Dermis microvascular lymphatic vessel endothelial cell (primary cell): ENCODE measurements around the gene LRRFIP1. TPM values are rescaled to one million over a fixed set of nuclear protein-coding genes. Genes with fewer than 3 reads are reported as not detected.
"Not testable (repeated sequence)": the region's sequence is repeated elsewhere in the genome, so short reads cannot be mapped to it uniquely, and the experiment has no call there.

ENCODE experiments used
- DNase-seq, 2 donors: peaks; one replicate each; pipeline versions ENCODE4 v3.0.0 to v3.0.0-alpha.2; 2010; ENCODE audit warnings: low read depth in 2 of 2
- total RNA-seq: library from RNA; depleted of rRNA; stranded (reverse); fragments of >200 nt; gene quantifications from 2 replicates; pipeline ENCODE4 v1.2.1, GENCODE V29; 2014

LRRFIP1 gene
- total RNA-seq: 83.6 and 114 TPM in 2 replicates

- peak in 1 of 2 donors; percentile 54 for DNase-seq
Measured at GRCh38 chr2:237627441-237628246, at the start of gene LRRFIP1. Gene LRRFIP1 (plus strand): TSS chr2:237627587. CDS start chr2:237627645, 58 bp downstream.

- DNase-seq: no peak
Measured at GRCh38 chr2:237577956-237578870, 49.2 kb upstream of the LRRFIP1 start.

GRCh38 chr2:237581326-237581725 is 46.1 kb upstream of the LRRFIP1 start:
- no peak for DNase-seq

GRCh38 chr2:237581751-237582746 is 45.3 kb upstream of the LRRFIP1 start:
- DNase-seq: peak; percentile 87 to 99

GRCh38 chr2:237583385-237584295 is 43.7 kb upstream of the LRRFIP1 start:
- no peak for DNase-seq

- DNase-seq: no peak
Measured at GRCh38 chr2:237585590-237586221, 41.7 kb upstream of the LRRFIP1 start.

- DNase-seq: no peak
Measured at GRCh38 chr2:237588044-237588696, 39.2 kb upstream of the LRRFIP1 start.

GRCh38 chr2:237590272-237591140 is 36.9 kb upstream of the LRRFIP1 start, which contains the start of gene RAB17:
Gene RAB17 (minus strand): TSS chr2:237590734. CDS start chr2:237586154, 4,580 bp downstream.
- peak in 1 of 2 donors; percentile 57 for DNase-seq

GRCh38 chr2:237591141-237591881 is 36.1 kb upstream of the LRRFIP1 start:
- DNase-seq: no peak

GRCh38 chr2:237592425-237592980 is 34.9 kb upstream of the LRRFIP1 start:
- DNase-seq: no peak

GRCh38 chr2:237593036-237593435 is 34.4 kb upstream of the LRRFIP1 start:
- no peak for DNase-seq

- no peak for DNase-seq
Measured at GRCh38 chr2:237593596-237594320, 33.6 kb upstream of the LRRFIP1 start.

- no peak for DNase-seq
Measured at GRCh38 chr2:237594514-237594871, 32.9 kb upstream of the LRRFIP1 start.

- not testable (repeated sequence) for DNase-seq
Measured at GRCh38 chr2:237595829-237596519, 31.4 kb upstream of the LRRFIP1 start.

- DNase-seq: no peak
Measured at GRCh38 chr2:237596520-237597195, 30.7 kb upstream of the LRRFIP1 start.
